NCI-H1694 (cell line): Measurements from ENCODE around the gene TGFBI.

ENCODE experiments used
- DNase-seq: peaks from one replicate; lab custom pipeline; 2025; lab: John Stamatoyannopoulos, UW

TGFBI gene

GRCh38 chr5:136046246-136046645 is 17.5 kb downstream of the TGFBI start:
- DNase-seq: no peak

- no peak for DNase-seq
Measured at GRCh38 chr5:136047858-136048257, 19.1 kb downstream of the TGFBI start.

- no peak for DNase-seq
Measured at GRCh38 chr5:136048966-136049365, 20.2 kb downstream of the TGFBI start.

GRCh38 chr5:136051486-136052220 is 22.9 kb downstream of the TGFBI start:
- no peak for DNase-seq

- no peak for DNase-seq
Measured at GRCh38 chr5:136052692-136053335, 24.0 kb downstream of the TGFBI start.

- DNase-seq: no peak
Measured at GRCh38 chr5:136053336-136054141, 24.8 kb downstream of the TGFBI start.

GRCh38 chr5:136054142-136055019 is 25.6 kb downstream of the TGFBI start:
- DNase-seq: no peak

GRCh38 chr5:136055612-136056309 is 27.0 kb downstream of the TGFBI start:
- no peak for DNase-seq

GRCh38 chr5:136056336-136056735 is 27.5 kb downstream of the TGFBI start:
- no peak for DNase-seq

- no peak for DNase-seq
Measured at GRCh38 chr5:136056771-136057335, 28.1 kb downstream of the TGFBI start.

- DNase-seq: no peak
Measured at GRCh38 chr5:136057401-136058038, 28.7 kb downstream of the TGFBI start.

GRCh38 chr5:136058039-136058971 is 29.5 kb downstream of the TGFBI start:
- no peak for DNase-seq

GRCh38 chr5:136058972-136059354 is 30.2 kb downstream of the TGFBI start:
- no peak for DNase-seq

- no peak for DNase-seq
Measured at GRCh38 chr5:136060963-136061362, 32.2 kb downstream of the TGFBI start.

- DNase-seq: no peak
Measured at GRCh38 chr5:136061630-136062365, 33.0 kb downstream of the TGFBI start.

- DNase-seq: no peak
Measured at GRCh38 chr5:136062366-136063274, 33.8 kb downstream of the TGFBI start.

GRCh38 chr5:136063778-136064465 is 35.1 kb downstream of the TGFBI start:
- no peak for DNase-seq
